Activated effector memory CD4-positive, alpha-beta T cell treated with anti-CD3 and anti-CD28 coated beads, Interleukin-2, amount 50 U/mL, for 16 hours (primary cell): ENCODE results near the gene DNAJB13.
"Not testable (repeated sequence)": the region's sequence is repeated elsewhere in the genome, so short reads cannot be mapped to it uniquely, and the experiment has no call there.

Experiments used
- DNase-seq: peaks from one replicate; pipeline ENCODE4 v3.0.0-alpha.2; 2020

The DNAJB13 gene

DNA sequence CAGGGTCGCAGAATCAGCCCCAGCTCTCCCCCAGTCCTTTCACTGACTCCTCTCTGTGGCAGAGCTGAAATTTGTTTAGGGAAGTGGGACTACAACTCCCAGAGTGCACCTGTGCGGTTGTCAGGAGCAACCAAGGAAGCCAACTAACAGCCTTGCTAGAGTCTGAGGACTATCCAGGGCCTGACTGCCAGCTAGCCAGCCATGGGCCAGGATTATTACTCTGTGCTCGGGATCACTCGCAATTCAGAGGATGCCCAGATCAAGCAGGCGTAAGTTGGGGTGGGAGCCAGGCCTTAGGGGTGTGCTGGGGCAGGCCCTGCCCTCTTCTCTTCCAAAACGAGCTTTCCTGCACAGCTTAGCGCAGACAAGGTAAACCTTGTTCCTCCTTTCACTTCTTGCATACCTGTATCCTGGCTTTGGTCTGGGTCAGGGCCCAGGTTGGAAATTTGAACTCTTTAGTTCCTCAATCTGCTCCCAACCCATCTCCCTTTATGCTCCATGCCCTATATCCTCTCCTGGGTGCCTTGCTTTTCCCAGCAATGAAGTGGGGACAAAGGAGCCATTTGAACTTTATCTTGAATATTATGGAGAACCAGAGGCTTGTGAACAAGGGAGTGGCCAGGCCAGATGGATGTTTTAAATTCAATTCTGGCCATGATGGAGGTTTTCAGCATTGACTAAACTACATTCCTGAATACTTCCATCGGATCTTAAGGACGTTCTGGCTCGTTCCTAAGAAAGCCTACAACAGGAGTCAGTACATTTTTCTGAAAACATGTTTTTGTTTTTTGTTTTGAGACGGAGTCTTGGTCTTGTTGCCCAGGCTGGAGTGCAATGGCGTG, at the start of gene DNAJB13:
Gene DNAJB13, plus strand, starts transcription at position 158 of the 842 bp plus-strand sequence. Its CDS starts 44 bp downstream, at position 202.
- DNase-seq = no peak

GRCh38 chr11:73902303-73902702, 48.5 kb upstream of the DNAJB13 start:
- no peak for DNase-seq

DNA sequence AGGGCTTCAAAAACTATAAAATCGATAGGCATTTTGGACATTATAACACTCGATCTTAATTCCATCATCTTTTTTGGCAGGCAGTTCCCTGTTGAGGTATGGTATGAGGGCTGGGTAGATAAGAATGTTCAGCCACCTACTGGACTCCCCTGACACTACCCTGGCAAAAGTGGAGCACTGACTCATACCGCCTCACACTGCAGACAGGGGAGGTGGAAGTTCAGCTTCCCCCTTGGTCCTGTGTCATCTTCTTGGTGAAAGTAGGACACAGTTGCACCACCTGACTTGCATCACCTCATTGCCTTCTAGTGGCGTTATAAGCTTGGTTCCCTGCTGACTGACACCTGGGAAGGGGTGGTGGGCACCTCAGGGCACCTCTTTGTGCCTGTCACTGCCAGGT, 43.6 kb upstream of the DNAJB13 start:
- no peak for DNase-seq

- DNase-seq = no peak
These were observed 38.8 kb upstream of the DNAJB13 start for GRCh38 chr11:73912026-73912425.

- DNase-seq = no peak
These were observed 37.4 kb upstream of the DNAJB13 start for GRCh38 chr11:73913472-73913871.

DNA sequence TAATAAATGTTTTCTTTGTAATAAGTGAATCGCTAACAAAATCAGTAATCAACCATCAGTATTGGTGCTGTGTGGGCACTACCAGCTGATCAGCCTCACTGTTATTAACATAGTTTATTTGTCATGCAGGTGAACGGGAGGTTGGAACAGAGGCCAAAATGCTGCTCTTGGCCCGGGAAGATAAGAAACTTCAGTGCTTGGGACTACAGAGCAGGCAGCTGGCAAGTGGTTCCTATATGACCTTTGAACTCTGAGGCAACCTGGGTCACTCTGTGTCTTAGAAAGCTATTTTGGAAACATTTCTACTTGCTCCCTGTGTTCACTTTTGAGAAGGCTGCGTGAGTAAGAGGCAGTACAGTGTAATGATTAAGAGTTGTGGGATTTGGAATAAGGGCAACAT, 36.5 kb upstream of the DNAJB13 start:
- DNase-seq = no peak

DNA sequence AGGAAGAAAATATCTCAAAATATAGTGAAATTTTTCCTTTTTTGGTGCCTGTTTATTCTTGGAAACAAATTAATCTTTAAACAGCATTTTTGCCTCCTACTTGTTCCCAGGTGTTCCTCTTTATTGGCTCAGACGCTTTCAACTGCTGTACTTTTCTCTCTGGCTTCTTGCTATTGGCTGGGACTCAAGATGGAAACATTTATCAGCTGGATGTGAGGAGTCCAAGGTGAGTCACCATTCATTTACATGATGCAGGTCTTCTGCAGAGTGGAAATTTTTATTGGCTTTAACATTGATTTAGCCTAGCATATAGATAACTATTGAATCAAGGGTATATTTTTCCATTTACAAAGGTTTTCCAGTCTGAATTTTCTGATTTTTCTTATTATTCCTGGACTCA, 34.4 kb upstream of the DNAJB13 start:
- DNase-seq = no peak

DNA sequence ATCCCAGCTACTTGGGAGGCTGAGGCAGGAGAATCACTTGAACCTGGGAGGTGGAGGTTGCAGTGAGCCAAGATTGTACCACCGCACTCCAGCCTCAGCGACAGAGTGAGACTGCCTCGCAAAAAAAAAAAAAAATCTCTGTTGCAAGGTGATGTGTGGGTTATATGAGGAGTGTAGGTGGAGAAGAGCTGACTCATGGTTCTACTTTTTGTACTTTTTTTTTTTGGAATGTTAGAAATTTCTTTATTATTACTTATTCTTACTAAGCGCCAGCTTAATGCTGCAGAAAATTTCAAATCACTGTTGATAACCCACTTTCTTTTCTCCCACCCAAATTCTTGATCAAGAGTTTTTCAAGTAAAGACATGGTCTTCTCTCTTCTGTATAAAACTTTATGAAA, 29.6 kb upstream of the DNAJB13 start:
- DNase-seq = no peak

GRCh38 chr11:73929388-73929787, 21.4 kb upstream of the DNAJB13 start:
- DNase-seq = no peak

GRCh38 chr11:73931039-73931645, 19.7 kb upstream of the DNAJB13 start:
- no peak for DNase-seq

- DNase-seq = no peak
These were observed 18.9 kb upstream of the DNAJB13 start for GRCh38 chr11:73931951-73932350.

- DNase-seq = no peak
These were observed 18.0 kb upstream of the DNAJB13 start for GRCh38 chr11:73932781-73933180.

- not testable (repeated sequence) for DNase-seq
These were observed 14.8 kb upstream of the DNAJB13 start for GRCh38 chr11:73936047-73936446.

- DNase-seq = no peak
These were observed 11.7 kb upstream of the DNAJB13 start for GRCh38 chr11:73939096-73939495.

DNA sequence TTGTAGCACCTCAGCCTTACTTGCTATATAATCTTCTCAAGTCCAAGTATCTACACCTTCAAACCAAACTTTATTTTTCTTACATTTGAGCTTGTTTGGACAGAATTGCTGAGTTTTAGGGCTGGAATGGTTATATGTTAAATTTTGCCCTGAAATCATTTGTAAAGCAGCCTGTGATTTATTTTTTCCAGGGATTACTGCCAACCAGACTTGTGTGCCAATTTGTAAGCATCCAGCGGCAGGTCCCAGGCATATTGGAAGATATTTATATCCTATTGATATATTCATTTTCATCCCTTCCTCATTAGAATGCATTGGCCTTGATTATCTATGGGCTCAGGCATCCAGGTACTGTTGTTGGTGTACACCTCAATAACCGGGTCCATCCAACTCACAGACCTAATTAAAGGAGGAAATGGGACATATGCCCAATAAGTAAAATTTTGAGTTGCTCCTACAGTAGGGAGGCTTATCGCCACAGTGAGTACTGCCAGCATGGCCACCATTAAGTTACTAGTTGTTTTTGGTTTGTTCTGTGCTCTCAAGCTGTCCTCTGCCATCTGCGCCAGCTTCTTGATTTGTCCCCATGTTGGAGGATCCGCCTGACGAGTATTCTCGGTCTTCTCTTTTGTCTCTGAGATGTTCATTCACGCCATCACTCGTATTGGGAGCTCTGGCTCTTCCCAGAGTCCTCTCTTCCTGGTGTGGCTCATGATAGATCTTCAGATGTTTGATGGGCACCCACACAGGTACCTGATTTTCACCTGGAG, 9.8 kb upstream of the DNAJB13 start:
- DNase-seq = no peak

GRCh38 chr11:73942010-73942409, 8.8 kb upstream of the DNAJB13 start:
- no peak for DNase-seq

DNA sequence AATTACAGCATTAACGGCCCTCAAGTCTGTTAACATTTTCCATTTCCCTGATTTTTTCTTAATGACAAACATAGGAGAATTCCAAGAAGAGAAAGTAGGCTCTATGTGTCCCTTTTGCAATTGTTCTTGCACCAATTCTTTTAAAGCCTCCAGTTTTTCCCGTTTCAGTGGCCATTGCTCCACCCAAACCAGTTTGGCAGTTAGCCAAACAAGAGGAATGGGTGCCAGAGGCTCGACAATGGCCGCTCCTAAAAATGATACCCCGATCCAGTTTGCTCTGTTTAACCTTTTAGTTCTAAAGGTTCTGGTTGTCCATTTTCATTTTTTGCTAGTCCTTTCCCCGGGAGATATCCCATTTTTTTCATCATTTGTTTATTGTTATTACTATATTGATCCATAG, 6.7 kb upstream of the DNAJB13 start:
- no peak for DNase-seq

DNA sequence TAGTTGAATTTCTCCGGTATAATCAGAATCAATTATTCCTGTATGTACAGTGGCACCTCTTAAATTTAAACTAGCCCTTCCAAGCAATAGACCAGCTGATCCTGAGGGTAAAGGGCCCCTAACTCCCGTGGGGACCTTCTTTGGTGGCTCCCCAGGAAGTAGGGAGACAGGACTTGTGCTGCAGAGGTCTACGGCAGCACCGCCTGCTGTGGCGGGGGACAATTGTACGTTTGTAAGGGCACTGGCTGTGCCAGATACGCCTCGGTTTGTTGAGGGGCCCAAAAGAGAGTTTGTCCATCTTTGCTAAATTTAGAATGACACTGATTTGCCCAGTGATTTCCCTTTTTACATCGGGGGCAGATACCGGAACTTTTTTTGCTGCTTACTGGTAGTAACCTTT, 5.9 kb upstream of the DNAJB13 start:
- DNase-seq = no peak

GRCh38 chr11:73945396-73945795, 5.4 kb upstream of the DNAJB13 start:
- no peak for DNase-seq

DNA sequence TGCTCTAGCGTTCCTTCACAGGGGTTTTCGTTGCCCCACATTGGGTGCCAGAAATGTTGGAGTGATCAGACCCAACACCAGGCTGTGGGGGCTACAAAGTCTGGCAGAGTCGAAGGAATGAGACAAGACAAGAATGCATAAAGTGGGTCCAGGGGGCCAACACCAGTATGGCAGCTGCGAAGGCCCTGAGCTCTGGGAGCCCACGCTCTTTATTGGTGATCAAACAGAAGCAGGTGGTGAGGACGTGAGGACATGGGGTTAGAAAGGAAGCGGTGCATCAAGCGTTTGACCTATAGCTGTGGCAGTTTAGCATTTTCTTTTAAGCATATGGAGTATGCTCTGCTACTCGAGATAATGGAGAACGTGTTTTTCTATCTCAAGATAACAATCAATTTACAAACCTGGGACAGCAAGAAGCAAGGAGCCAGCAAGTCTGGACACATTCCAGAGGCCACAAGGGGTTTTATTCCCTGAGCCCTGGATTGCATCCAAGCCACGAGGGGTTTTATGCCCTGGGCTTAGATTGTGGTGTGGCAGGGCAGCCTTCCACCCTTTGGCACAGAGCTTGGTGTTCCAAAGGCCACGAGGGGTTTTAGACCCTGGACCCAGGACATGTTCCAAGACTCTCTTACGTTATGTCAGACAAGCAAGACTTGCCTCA, 3.9 kb upstream of the DNAJB13 start:
- DNase-seq = no peak

DNA sequence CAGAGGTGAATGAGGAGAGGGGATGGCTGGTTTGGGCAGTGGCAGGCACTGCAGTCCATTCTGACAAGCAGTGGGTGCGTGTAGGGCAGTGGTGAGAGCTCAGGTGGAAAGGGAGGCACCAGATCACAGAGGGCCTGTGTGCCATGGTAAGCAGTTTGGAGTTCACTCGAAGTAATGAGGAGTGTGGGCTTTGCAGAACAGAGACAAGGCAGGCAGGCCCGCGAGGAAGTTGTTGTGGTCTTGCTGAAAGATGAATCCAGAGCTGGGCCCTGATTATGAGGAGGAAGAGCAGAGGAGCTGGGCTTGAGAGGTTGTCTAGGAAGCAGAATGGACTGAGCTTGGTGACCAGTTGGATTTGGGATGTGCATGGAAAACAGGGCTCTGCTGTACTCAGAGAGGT, 1.6 kb upstream of the DNAJB13 start:
- no peak for DNase-seq

- no peak for DNase-seq
These were observed 914 bp upstream of the DNAJB13 start for GRCh38 chr11:73949912-73950311.

DNA sequence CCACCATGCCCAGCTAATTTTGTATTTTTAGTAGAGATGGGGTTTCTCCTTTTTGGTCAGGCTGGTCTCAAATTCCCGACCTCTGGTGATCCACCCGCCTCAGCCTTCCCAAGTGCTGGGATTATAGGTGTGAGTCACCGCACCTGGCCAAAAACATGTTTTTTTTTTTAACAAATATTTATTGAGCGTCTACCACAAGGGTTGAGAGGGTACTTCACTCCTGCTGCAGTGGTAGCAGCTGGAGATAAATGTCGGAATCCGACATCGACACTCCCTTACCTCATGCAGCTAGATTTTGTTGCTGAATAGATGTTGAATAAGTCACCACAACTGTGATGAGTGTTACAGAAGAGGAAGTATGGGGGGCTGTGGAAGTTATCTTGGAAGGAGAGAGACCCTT, 971 bp downstream of the DNAJB13 start:
- DNase-seq = no peak
